Measurements from ENCODE around the gene IGSF6. TPM values are rescaled to one million over a fixed set of nuclear protein-coding genes. Genes with fewer than 3 reads are reported as not detected.

IGSF6 gene
- total and polyA plus RNA-seq, 2 of the 8 experiments (the other 6 are each of a cell fraction or from before 2014, with no cell fraction given): not detected

DNA sequence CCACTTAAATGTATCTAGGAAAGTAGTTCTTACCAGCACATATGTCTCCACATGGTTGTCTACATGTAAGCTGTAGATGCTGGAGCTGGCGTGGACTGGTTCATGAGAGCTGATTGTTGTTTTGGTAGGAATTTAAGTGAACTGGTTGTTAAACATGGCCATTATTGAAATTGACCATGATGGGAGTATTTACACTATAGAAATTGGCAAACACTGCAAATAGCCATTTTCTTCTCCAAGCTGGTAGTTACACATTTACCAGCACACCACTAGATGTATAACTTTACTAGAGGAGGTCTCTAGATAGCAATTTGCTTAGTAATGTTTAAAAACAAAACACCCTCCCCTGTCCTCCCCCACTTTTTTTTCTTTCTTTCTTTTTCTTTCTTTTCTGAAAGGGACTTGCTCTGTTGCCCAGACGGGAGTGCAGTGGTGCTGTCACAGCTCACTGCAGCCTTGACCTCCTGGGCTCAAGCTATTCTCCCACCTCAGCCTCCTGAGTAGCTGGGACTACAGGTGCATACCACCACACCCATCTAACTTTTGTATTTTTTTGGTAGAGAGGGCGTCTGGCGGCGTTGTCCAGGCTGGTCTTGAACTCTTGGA lies 24.2 kb downstream of the IGSF6 start (continued):
- TF ChIP-seq, protein P1, sequence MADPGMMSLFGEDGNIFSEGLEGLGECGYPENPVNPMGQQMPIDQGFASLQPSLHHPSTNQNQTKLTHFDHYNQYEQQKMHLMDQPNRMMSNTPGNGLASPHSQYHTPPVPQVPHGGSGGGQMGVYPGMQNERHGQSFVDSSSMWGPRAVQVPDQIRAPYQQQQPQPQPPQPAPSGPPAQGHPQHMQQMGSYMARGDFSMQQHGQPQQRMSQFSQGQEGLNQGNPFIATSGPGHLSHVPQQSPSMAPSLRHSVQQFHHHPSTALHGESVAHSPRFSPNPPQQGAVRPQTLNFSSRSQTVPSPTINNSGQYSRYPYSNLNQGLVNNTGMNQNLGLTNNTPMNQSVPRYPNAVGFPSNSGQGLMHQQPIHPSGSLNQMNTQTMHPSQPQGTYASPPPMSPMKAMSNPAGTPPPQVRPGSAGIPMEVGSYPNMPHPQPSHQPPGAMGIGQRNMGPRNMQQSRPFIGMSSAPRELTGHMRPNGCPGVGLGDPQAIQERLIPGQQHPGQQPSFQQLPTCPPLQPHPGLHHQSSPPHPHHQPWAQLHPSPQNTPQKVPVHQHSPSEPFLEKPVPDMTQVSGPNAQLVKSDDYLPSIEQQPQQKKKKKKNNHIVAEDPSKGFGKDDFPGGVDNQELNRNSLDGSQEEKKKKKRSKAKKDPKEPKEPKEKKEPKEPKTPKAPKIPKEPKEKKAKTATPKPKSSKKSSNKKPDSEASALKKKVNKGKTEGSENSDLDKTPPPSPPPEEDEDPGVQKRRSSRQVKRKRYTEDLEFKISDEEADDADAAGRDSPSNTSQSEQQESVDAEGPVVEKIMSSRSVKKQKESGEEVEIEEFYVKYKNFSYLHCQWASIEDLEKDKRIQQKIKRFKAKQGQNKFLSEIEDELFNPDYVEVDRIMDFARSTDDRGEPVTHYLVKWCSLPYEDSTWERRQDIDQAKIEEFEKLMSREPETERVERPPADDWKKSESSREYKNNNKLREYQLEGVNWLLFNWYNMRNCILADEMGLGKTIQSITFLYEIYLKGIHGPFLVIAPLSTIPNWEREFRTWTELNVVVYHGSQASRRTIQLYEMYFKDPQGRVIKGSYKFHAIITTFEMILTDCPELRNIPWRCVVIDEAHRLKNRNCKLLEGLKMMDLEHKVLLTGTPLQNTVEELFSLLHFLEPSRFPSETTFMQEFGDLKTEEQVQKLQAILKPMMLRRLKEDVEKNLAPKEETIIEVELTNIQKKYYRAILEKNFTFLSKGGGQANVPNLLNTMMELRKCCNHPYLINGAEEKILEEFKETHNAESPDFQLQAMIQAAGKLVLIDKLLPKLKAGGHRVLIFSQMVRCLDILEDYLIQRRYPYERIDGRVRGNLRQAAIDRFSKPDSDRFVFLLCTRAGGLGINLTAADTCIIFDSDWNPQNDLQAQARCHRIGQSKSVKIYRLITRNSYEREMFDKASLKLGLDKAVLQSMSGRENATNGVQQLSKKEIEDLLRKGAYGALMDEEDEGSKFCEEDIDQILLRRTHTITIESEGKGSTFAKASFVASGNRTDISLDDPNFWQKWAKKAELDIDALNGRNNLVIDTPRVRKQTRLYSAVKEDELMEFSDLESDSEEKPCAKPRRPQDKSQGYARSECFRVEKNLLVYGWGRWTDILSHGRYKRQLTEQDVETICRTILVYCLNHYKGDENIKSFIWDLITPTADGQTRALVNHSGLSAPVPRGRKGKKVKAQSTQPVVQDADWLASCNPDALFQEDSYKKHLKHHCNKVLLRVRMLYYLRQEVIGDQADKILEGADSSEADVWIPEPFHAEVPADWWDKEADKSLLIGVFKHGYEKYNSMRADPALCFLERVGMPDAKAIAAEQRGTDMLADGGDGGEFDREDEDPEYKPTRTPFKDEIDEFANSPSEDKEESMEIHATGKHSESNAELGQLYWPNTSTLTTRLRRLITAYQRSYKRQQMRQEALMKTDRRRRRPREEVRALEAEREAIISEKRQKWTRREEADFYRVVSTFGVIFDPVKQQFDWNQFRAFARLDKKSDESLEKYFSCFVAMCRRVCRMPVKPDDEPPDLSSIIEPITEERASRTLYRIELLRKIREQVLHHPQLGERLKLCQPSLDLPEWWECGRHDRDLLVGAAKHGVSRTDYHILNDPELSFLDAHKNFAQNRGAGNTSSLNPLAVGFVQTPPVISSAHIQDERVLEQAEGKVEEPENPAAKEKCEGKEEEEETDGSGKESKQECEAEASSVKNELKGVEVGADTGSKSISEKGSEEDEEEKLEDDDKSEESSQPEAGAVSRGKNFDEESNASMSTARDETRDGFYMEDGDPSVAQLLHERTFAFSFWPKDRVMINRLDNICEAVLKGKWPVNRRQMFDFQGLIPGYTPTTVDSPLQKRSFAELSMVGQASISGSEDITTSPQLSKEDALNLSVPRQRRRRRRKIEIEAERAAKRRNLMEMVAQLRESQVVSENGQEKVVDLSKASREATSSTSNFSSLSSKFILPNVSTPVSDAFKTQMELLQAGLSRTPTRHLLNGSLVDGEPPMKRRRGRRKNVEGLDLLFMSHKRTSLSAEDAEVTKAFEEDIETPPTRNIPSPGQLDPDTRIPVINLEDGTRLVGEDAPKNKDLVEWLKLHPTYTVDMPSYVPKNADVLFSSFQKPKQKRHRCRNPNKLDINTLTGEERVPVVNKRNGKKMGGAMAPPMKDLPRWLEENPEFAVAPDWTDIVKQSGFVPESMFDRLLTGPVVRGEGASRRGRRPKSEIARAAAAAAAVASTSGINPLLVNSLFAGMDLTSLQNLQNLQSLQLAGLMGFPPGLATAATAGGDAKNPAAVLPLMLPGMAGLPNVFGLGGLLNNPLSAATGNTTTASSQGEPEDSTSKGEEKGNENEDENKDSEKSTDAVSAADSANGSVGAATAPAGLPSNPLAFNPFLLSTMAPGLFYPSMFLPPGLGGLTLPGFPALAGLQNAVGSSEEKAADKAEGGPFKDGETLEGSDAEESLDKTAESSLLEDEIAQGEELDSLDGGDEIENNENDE (IDR thresholded peaks at IDR 0.05; ENCODE audit: insufficient replicate concordance, low read length): no peak
- TF ChIP-seq ZNF274 (IDR thresholded peaks at IDR 0.05; ENCODE audit: borderline replicate concordance, extremely low read depth, low read length) (no peak), RFX5 (IDR thresholded peaks at IDR 0.05; ENCODE audit: borderline replicate concordance, low read depth, low read length) (no peak), EGR1 (IDR thresholded peaks at IDR 0.05; ENCODE audit: borderline replicate concordance, low read depth, low read length) (no peak), SP4 (IDR thresholded peaks at IDR 0.05; ENCODE audit: low read length) (no peak), RBBP5 (IDR thresholded peaks at IDR 0.05; ENCODE audit: borderline replicate concordance, low read depth, low read length) (no peak), KDM4A (IDR thresholded peaks at IDR 0.05; ENCODE audit: low read depth, low read length, severe bottlenecking) (no peak), RAD21 (IDR thresholded peaks at IDR 0.05 in 1 of 2, conservative IDR thresholded peaks at IDR 0.05 in 1 of 2; ENCODE audit: low read depth in 2 of 2, low read length in 2 of 2) (no peak)
- TF ChIP-seq, protein P2, sequence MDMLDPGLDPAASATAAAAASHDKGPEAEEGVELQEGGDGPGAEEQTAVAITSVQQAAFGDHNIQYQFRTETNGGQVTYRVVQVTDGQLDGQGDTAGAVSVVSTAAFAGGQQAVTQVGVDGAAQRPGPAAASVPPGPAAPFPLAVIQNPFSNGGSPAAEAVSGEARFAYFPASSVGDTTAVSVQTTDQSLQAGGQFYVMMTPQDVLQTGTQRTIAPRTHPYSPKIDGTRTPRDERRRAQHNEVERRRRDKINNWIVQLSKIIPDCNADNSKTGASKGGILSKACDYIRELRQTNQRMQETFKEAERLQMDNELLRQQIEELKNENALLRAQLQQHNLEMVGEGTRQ (IDR thresholded peaks at IDR 0.05; ENCODE audit: low read length): no peak
